PFSK-1 (cell line): ENCODE measurements around the gene APOM.

Experiments
- POLR2AphosphoS5 ChIP-seq: IDR thresholded peaks from 2 replicates; pipeline ENCODE4 v1.6.1; 2012; ENCODE audit warnings: low read depth, mild to moderate bottlenecking, control low read depth, low read length, moderate library complexity
- SIN3A ChIP-seq: IDR thresholded peaks from 2 replicates; pipeline ENCODE4 v1.6.1; 2012; ENCODE audit warnings: mild to moderate bottlenecking, low read length, moderate library complexity, borderline replicate concordance; ENCODE audit not compliant: insufficient read depth
- TAF1 ChIP-seq: IDR thresholded peaks from 2 replicates; pipeline ENCODE4 v1.6.1; 2012; ENCODE audit warnings: low read length, control low read depth, borderline replicate concordance; ENCODE audit not compliant: insufficient read depth

DNA sequence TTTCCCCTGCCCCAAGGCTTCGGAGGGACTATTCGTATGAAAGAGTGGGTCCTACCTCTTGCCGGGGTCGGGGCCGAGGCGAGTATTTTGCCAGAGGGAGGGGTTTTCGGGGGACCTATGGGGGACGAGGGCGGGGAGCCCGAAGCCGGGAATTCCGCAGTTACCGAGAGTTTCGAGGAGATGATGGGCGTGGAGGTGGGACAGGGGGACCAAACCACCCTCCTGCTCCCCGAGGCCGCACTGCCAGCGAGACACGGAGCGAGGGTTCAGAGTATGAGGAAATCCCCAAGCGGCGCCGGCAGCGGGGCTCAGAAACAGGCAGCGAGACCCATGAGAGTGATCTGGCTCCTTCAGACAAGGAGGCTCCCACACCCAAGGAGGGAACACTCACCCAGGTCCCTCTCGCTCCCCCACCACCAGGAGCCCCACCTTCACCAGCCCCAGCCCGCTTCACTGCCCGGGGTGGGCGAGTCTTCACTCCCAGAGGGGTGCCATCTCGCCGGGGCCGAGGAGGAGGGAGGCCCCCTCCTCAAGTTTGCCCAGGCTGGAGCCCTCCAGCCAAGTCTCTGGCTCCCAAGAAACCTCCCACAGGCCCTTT, 23.9 kb upstream of the APOM start:
- no peak for TF ChIP-seq SIN3A
- TF ChIP-seq POLR2AphosphoS5 = no peak
- TF ChIP-seq TAF1 = no peak
